22Rv1 (cell line): Measurements from ENCODE around the gene GNL1.
"Not testable (repeated sequence)": the region's sequence is repeated elsewhere in the genome, so short reads cannot be mapped to it uniquely, and the experiment has no call there.

ENCODE experiments used
- CTCF ChIP-seq: fragments of 450-650 bp; IDR thresholded peaks from 2 replicates; pipeline ENCODE4 v1.5.1; 2017; ENCODE audit warnings: mild to moderate bottlenecking
- ZFX ChIP-seq: fragments of 450-650 bp; IDR thresholded peaks from 2 replicates; pipeline ENCODE4 v1.6.1; 2017; ENCODE audit warnings: antibody characterized with exemption, borderline replicate concordance

- TF ChIP-seq CTCF, result peak; percentile 86
- TF ChIP-seq ZFX, result not testable (repeated sequence)
These were observed 41.2 kb upstream of the GNL1 start for GRCh38 chr6:30597315-30598144.
